Activated T-cell treated with anti-CD3 and anti-CD28 coated beads, Interleukin-2, amount 50 U/mL, for 72 hours (primary cell): ENCODE measurements around the gene SLC39A2. TPM values are rescaled to one million over a fixed set of nuclear protein-coding genes. Genes with fewer than 3 reads are reported as not detected.

Experiments
- ATAC-seq, 2 donors: fragments of 150-1000 bp; cut with Tn5 transposase; replicated peaks in 1 of 2; 2 replicates each; pipeline ENCODE4 v1.10.0; 2021; ENCODE audit warnings: moderate library complexity in 2 of 2, mild to moderate bottlenecking in 1 of 2
- DNase-seq, 2 donors: peaks; one replicate each; pipeline ENCODE4 v3.0.0; 2021 to 2022; ENCODE audit warnings: mixed read lengths in 1 of 2
- H3K27ac Mint-ChIP-seq: one replicate; pipeline ENCODE4 v1.8.0; 2022; ENCODE audit warnings: mild to moderate bottlenecking, moderate library complexity, mixed read lengths
- H3K27me3 Mint-ChIP-seq: one replicate; pipeline ENCODE4 v1.8.0; 2022; ENCODE audit warnings: low read depth, mixed read lengths
- H3K36me3 Mint-ChIP-seq, 2 donors: one replicate each; pipeline ENCODE4 v1.8.0; 2022; ENCODE audit warnings: mixed read lengths in 2 of 2, mild to moderate bottlenecking in 1 of 2; ENCODE audit not compliant: insufficient read depth in 2 of 2
- H3K4me1 Mint-ChIP-seq: one replicate; pipeline ENCODE4 v1.8.0; 2022; ENCODE audit warnings: low read depth, mixed read lengths
- H3K4me3 Mint-ChIP-seq, 2 donors: one replicate each; pipeline ENCODE4 v1.8.0; 2022; ENCODE audit warnings: mild to moderate bottlenecking in 2 of 2, mixed read lengths in 2 of 2, moderate library complexity in 2 of 2
- H3K9me3 Mint-ChIP-seq, 2 donors: one replicate each; pipeline ENCODE4 v1.8.0; 2022; ENCODE audit warnings: mixed read lengths in 2 of 2
- total RNA-seq, 2 donors: library from RNA; stranded (reverse); gene quantifications; one replicate each; pipeline ENCODE4 v1.2.3, GENCODE V29; 2022

Gene SLC39A2
- total RNA-seq, 2 donors from 2014 or later, result 0.58 to 0.96 TPM

DNA sequence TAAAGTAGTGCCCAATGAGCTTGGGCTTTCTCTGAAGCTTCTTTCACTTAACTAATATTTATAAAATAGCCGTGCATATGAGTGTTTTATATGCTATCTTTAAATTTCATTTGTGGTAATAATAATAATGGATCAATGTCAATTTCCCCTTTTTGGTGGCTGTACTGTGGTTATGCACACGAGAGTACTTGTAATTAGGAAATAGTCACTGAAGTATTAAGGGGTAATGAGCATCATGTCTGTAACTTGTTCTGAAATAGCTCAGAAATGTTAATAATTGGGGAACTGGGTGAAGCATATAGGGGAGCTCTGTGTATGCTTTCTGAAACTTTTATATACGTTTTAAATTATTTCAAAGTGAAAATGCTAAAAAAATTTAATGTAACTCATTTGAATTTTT, 51.5 kb downstream of the SLC39A2 start:
- Mint-ChIP-seq H3K27ac (no peak overlapping the region), H3K9me3 (no peaks in the 10 kb centered on the region), H3K36me3 (no peaks in the 10 kb centered on the region), H3K4me3 (no peak overlapping the region), H3K4me1 (peaks cover 7% of the 10 kb centered on the region), H3K27me3 (peaks cover 1% of the 10 kb centered on the region)
- DNase-seq (no peak), ATAC-seq (no peak)

Other genes with a start within 250 kb of the SLC39A2 start
- gene EDDM3B, start 230.9 kb upstream of the SLC39A2 start, total RNA-seq, result not detected
- gene RNASE6, start 218.0 kb upstream of the SLC39A2 start, total RNA-seq, result not detected
- not detected for gene RNASE1, start 196.4 kb upstream of the SLC39A2 start, total RNA-seq
- gene RNASE3, start 107.9 kb upstream of the SLC39A2 start, total RNA-seq, result not detected
- not detected for gene RNASE2, start 43.8 kb upstream of the SLC39A2 start, total RNA-seq
- 10 to 100 TPM; 91.2 to 94.9 TPM for gene METTL17, start 9.3 kb upstream of the SLC39A2 start, total RNA-seq
- 1 to 10 TPM; 4.0 to 6.3 TPM for gene NDRG2, start 25.8 kb downstream of the SLC39A2 start, total RNA-seq
- gene TPPP2, start 30.9 kb downstream of the SLC39A2 start, total RNA-seq, result not detected
- not detected for gene RNASE13, start 35.5 kb downstream of the SLC39A2 start, total RNA-seq
- gene RNASE7, start 43.1 kb downstream of the SLC39A2 start, total RNA-seq, result not detected
- gene RNASE8, start 58.5 kb downstream of the SLC39A2 start, total RNA-seq, result not detected
- under 1 TPM; 0.26 to 0.37 TPM for gene ARHGEF40, start 71.0 kb downstream of the SLC39A2 start, total RNA-seq
- 10 to 100 TPM; 11.2 to 12.4 TPM for gene ZNF219, start 99.4 kb downstream of the SLC39A2 start, total RNA-seq
- gene TMEM253, start 101.8 kb downstream of the SLC39A2 start, total RNA-seq, result under 1 TPM in 1 of 2 donors, not detected in 1; 0.35 TPM
- not detected for gene OR5AU1, start 156.8 kb downstream of the SLC39A2 start, total RNA-seq